ENCODE measurements around the gene LIPC.

GRCh38 chr15:58433597-58434333 lies 2.0 kb downstream of the LIPC start:
- TF ChIP-seq ZNF24 (IDR thresholded peaks at IDR 0.05), result no peak
- TF ChIP-seq PAX8 (IDR thresholded peaks at IDR 0.05), result no peak
- no peak for TF ChIP-seq MTA3 (IDR thresholded peaks at IDR 0.05; ENCODE audit: borderline replicate concordance, low read length)
- no peak for TF ChIP-seq CEBPB (IDR thresholded peaks at IDR 0.05; ENCODE audit: borderline replicate concordance in 1 of 2, low read depth in 2 of 2, low read length in 2 of 2)
- no peak for TF ChIP-seq EZH2 (IDR thresholded peaks at IDR 0.05; ENCODE audit: borderline replicate concordance, control insufficient read depth, low read depth, low read length)
- TF ChIP-seq CTCF (IDR thresholded peaks at IDR 0.05 in 2 of 3, conservative IDR thresholded peaks at IDR 0.05 in 1 of 3; ENCODE audit: control insufficient read depth in 2 of 3, extremely low read depth in 1 of 3, insufficient read depth in 1 of 3, low read depth in 3 of 3, low read length in 3 of 3), result no peak
- TF ChIP-seq PBX3 (IDR thresholded peaks at IDR 0.05; ENCODE audit: insufficient replicate concordance, low read depth, low read length), result no peak
- TF ChIP-seq BCL3 (IDR thresholded peaks at IDR 0.05; ENCODE audit: borderline replicate concordance, insufficient read depth, low read depth, low read length, poor library complexity, severe bottlenecking), result no peak

Measured in GM12878 (cell line).